ENCODE results near the gene CPTP.

DNA sequence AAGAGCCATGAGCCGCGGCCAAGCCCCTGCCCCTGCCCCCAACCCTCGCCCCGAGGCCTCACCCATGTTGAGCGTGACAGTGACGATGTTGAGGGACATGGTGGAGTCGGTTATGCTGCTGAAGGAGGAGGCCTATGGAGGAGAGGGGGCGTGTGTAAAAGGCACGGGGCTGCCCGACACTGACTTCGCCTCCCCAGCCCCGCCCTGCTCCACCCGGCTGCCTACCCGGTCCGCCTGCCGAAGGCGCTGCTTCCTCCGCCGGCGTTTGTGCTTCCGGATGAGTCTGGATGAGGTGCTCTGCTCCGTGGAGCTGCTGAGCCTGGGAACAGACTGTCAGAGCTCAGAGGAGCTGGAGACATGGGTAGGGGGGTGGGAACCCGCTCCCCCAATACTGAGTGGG is 15.6 kb downstream of the CPTP start:
- TF ChIP-seq POLR2A (IDR thresholded peaks at IDR 0.05; ENCODE audit: low read length) (no peak), GATA1 (IDR thresholded peaks at IDR 0.05; ENCODE audit: low read depth, low read length) (no peak)

Measured in erythroblast (primary cell).